Upper lobe of left lung (tissue), 6 donors: ENCODE results near the gene FOLR1. TPM values are rescaled to one million over a fixed set of nuclear protein-coding genes. Genes with fewer than 3 reads are reported as not detected.
"Not testable (repeated sequence)": the region's sequence is repeated elsewhere in the genome, so short reads cannot be mapped to it uniquely, and the experiment has no call there.

ENCODE experiments used
- ATAC-seq, 2 donors: fragments of 200-7000 bp; cut with Tn5 transposase; one replicate each; pipeline ENCODE4 v1.9.1; 2022; ENCODE audit warnings: mild to moderate bottlenecking in 2 of 2, moderate library complexity in 2 of 2; ENCODE audit not compliant: low FRiP score in 2 of 2
- DNase-seq, 2 donors: peaks; one replicate each; pipeline ENCODE4 v3.0.0-alpha.2; 2019 to 2020
- H3K27ac ChIP-seq, 4 donors: fragments of 200-600 bp; sonication (generic); one replicate each; pipeline ENCODE4 v1.5.1; 2016 to 2019
- H3K27me3 ChIP-seq, 4 donors: fragments of 200-600 bp; sonication (generic); one replicate each; pipeline ENCODE4 v1.5.1; 2017 to 2019
- H3K36me3 ChIP-seq, 4 donors: fragments of 200-600 bp; sonication (generic); one replicate each; pipeline ENCODE4 v1.5.1; 2016 to 2019
- H3K4me1 ChIP-seq, 4 donors: fragments of 200-600 bp; sonication (generic); one replicate each; pipeline ENCODE4 v1.5.1; 2018 to 2019
- H3K4me3 ChIP-seq, 4 donors: fragments of 200-600 bp; sonication (generic); one replicate each; pipeline ENCODE4 v1.5.1; 2017 to 2019; ENCODE audit warnings: mild to moderate bottlenecking in 2 of 4, moderate library complexity in 1 of 4
- H3K9me3 ChIP-seq, 4 donors: fragments of 200-600 bp; sonication (generic); one replicate each; pipeline ENCODE4 v1.5.1; 2018 to 2019
- EP300 ChIP-seq, 4 donors: sonication (generic); formaldehyde crosslinking; IDR thresholded peaks; one replicate each; pipeline ENCODE4 v1.5.1; 2017; ENCODE audit warnings: antibody characterized with exemption in 4 of 4, control low read depth in 2 of 4
- POLR2A ChIP-seq, 4 donors: fragments of 450-650 bp; IDR thresholded peaks; one replicate each; pipeline ENCODE4 v1.5.1; 2016 to 2017; ENCODE audit warnings: antibody characterized with exemption in 4 of 4, mild to moderate bottlenecking in 2 of 4
- POLR2AphosphoS5 ChIP-seq, 2 donors: sonication (generic); formaldehyde crosslinking; IDR thresholded peaks; one replicate each; pipeline ENCODE4 v1.5.1; 2017; ENCODE audit warnings: antibody characterized with exemption in 2 of 2
- WGBS, 2 donors: methylation state at CpG; one replicate each; pipeline ENCODE4 v1.1.5; 2017 to 2018; 5-methylcytosine and 5-hydroxymethylcytosine counted together
- total RNA-seq, 6 donors: library from RNA; depleted of rRNA in 4 of 6; stranded (reverse); fragments of >200 nt in 4 of 6; gene quantifications; one replicate each; pipeline versions ENCODE4 v1.1.0 to v1.2.1, GENCODE V29; 2016 to 2021
- TF ChIP-seq, protein P1 (sequence below), 6 experiments: fragments of 450-650 bp in 4 of 6; fragments of 200-600 bp in 2 of 6; sonication (generic) in 2 of 6; IDR thresholded peaks; one replicate each; pipeline ENCODE4 v1.5.1; 2016 to 2019; ENCODE audit warnings: antibody characterized with exemption in 6 of 6
- donor health status: DM: no; HTN: no; CAD: no; lungs with moderate emphysema.
- donor health status: DM: no; HTN: yes; CAD: no; lungs with severe emphysema.

Gene FOLR1
- total RNA-seq, 6 donors from 2014 or later, result 132 to 523 (median 171) TPM

DNA sequence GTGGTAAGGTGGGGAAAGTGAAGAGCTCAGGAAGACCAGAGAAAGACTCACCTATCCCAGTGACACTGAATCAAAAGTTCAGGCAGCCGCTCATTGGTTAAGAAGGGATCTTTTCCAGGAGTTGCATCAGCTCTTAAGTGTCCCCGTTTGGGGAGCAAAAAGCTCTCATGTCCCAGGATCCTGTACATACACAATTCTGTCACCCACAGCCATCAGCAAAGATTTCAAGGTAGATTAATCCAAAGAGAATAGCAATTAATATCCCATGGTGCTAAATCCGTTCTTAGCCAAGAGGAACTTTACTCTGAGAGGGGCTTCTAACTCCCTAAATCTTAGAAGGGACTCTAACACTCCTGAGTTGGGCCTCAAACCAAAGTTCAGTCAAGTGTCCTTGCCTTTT, 37.1 kb upstream of the FOLR1 start:
- no peaks in the 10 kb centered on the region for H3K27me3 ChIP-seq
- no peaks in the 10 kb centered on the region for H3K4me1 ChIP-seq
- TF ChIP-seq POLR2A (IDR thresholded peaks at IDR 0.05) (no peak), EP300 (IDR thresholded peaks at IDR 0.05) (no peak)
- no peaks in the 10 kb centered on the region for H3K9me3 ChIP-seq
- no peak for ATAC-seq
- no peak for DNase-seq
- no peaks in the 10 kb centered on the region for H3K36me3 ChIP-seq
- 84 to 86% methylated on average over 3 of the region's 3 CpGs for WGBS, 2 donors
- H3K4me3 ChIP-seq, result no peak overlapping the region
- no peak overlapping the region for H3K27ac ChIP-seq

GRCh38 chr11:72155751-72156150, 36.2 kb upstream of the FOLR1 start:
- ATAC-seq (no peak), DNase-seq (no peak)
- no peaks in the 10 kb centered on the region for H3K9me3 ChIP-seq
- H3K27me3 ChIP-seq, result no peaks in the 10 kb centered on the region
- no peaks in the 10 kb centered on the region for H3K36me3 ChIP-seq
- TF ChIP-seq, protein P1, sequence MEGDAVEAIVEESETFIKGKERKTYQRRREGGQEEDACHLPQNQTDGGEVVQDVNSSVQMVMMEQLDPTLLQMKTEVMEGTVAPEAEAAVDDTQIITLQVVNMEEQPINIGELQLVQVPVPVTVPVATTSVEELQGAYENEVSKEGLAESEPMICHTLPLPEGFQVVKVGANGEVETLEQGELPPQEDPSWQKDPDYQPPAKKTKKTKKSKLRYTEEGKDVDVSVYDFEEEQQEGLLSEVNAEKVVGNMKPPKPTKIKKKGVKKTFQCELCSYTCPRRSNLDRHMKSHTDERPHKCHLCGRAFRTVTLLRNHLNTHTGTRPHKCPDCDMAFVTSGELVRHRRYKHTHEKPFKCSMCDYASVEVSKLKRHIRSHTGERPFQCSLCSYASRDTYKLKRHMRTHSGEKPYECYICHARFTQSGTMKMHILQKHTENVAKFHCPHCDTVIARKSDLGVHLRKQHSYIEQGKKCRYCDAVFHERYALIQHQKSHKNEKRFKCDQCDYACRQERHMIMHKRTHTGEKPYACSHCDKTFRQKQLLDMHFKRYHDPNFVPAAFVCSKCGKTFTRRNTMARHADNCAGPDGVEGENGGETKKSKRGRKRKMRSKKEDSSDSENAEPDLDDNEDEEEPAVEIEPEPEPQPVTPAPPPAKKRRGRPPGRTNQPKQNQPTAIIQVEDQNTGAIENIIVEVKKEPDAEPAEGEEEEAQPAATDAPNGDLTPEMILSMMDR (IDR thresholded peaks at IDR 0.05), result no peak
- TF ChIP-seq POLR2A (IDR thresholded peaks at IDR 0.05) (no peak), EP300 (IDR thresholded peaks at IDR 0.05) (no peak), POLR2AphosphoS5 (IDR thresholded peaks at IDR 0.05) (no peak)
- no peak overlapping the region for H3K27ac ChIP-seq
- no peaks in the 10 kb centered on the region for H3K4me1 ChIP-seq
- H3K4me3 ChIP-seq, result no peak overlapping the region
- 90 to 91% methylated on average over 4 of the region's 4 CpGs for WGBS, 2 donors

DNA sequence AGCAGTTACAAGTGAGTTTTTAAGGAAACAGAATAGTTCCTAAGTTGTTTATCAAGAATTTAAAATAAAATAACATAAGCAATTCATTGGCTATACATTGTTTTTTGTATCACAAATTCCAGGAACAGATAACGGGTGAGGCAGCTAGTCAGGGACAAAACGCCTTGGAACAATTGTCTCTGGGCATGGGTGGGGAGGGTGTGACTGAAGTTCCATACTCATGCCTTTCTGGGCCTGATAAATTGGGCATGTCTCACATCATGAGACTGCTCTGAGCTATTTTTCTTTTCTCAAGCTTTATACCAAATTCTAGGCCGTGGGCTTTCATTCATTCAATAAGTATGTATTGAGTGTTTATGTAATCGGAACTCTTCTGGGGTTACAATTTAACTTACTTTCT, 34.8 kb upstream of the FOLR1 start:
- Histone ChIP-seq H3K4me1 (no peaks in the 10 kb centered on the region), H3K27ac (no peak overlapping the region), H3K36me3 (no peaks in the 10 kb centered on the region), H3K9me3 (no peaks in the 10 kb centered on the region), H3K27me3 (no peaks in the 10 kb centered on the region), H3K4me3 (no peak overlapping the region)
- TF ChIP-seq POLR2A (IDR thresholded peaks at IDR 0.05) (no peak), EP300 (IDR thresholded peaks at IDR 0.05) (no peak), POLR2AphosphoS5 (IDR thresholded peaks at IDR 0.05) (no peak)
- TF ChIP-seq, protein P1 (IDR thresholded peaks at IDR 0.05), result no peak
- 67 to 74% methylated on average over 4 of the region's 4 CpGs for WGBS, 2 donors
- DNase-seq, result no peak
- no peak for ATAC-seq

- no peak for DNase-seq
- TF ChIP-seq POLR2A (IDR thresholded peaks at IDR 0.05) (no peak), EP300 (IDR thresholded peaks at IDR 0.05) (no peak), POLR2AphosphoS5 (IDR thresholded peaks at IDR 0.05) (no peak)
- TF ChIP-seq, protein P1 (IDR thresholded peaks at IDR 0.05), result no peak
- Histone ChIP-seq H3K27ac (no peak overlapping the region), H3K4me3 (no peak overlapping the region), H3K9me3 (no peaks in the 10 kb centered on the region), H3K27me3 (no peaks in the 10 kb centered on the region), H3K4me1 (peaks cover 0 to 3% (median 0%) of the 10 kb centered on the region in 4 donors), H3K36me3 (no peaks in the 10 kb centered on the region)
- 87 to 88% methylated on average over 2 of the region's 2 CpGs for WGBS, 2 donors
- ATAC-seq, result no peak
Observed at GRCh38 chr11:72160319-72160718, 31.6 kb upstream of the FOLR1 start.

GRCh38 chr11:72162891-72163492, 28.9 kb upstream of the FOLR1 start:
- ATAC-seq (no peak), DNase-seq (no peak)
- H3K4me1 ChIP-seq, result peaks cover 0 to 3% (median 0%) of the 10 kb centered on the region in 4 donors
- 79 to 81% methylated on average over 16 of the region's 16 CpGs for WGBS, 2 donors
- H3K9me3 ChIP-seq, result no peaks in the 10 kb centered on the region
- TF ChIP-seq EP300 (IDR thresholded peaks at IDR 0.05) (no peak), POLR2A (IDR thresholded peaks at IDR 0.05) (no peak), POLR2AphosphoS5 (IDR thresholded peaks at IDR 0.05) (no peak)
- TF ChIP-seq, protein P1 (IDR thresholded peaks at IDR 0.05), result no peak
- H3K27ac ChIP-seq, result no peak overlapping the region
- H3K4me3 ChIP-seq, result no peak overlapping the region
- no peaks in the 10 kb centered on the region for H3K27me3 ChIP-seq
- no peaks in the 10 kb centered on the region for H3K36me3 ChIP-seq

GRCh38 chr11:72164187-72164586, 27.8 kb upstream of the FOLR1 start:
- not testable (repeated sequence) for DNase-seq, H3K4me3 ChIP-seq, H3K27me3 ChIP-seq, ATAC-seq, H3K36me3 ChIP-seq, H3K4me1 ChIP-seq, H3K27ac ChIP-seq, H3K9me3 ChIP-seq
- WGBS, 2 donors, result 50 to 96% methylated on average over 2 of the region's 3 CpGs

DNA sequence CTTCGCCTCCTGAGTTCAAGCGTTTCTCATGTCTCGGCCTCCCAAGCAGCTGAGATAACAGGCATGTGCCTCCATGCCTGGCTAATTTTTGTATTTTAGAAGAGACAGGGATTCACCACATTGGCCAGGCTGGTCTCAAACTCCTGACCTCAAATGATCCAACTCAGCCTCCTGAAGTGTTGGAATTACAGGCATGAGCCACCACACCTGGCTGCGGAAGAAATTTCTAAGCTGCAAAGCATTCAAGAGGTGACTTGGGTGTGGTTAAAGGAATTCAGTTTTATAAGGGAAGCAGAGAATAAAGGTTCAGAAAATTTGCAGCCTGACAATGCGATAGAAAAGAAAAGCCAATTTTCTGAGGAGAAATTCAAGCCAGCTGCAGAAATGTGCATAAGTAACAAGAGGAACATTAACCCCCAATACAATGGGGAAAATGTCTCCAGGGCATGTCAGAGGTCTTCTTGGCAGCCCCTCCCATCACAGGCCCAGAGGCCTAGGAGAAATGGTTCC, 22.8 kb upstream of the FOLR1 start:
- WGBS, 2 donors, result 86 to 94% methylated on average over 5 of the region's 5 CpGs
- H3K9me3 ChIP-seq, H3K27ac ChIP-seq, ATAC-seq, H3K27me3 ChIP-seq, H3K36me3 ChIP-seq, H3K4me3 ChIP-seq, H3K4me1 ChIP-seq, DNase-seq: not testable (repeated sequence)

- 80 to 100% methylated on average over 1 to 3 of the region's 3 CpGs for WGBS, 2 donors
- DNase-seq, H3K36me3 ChIP-seq, H3K9me3 ChIP-seq, H3K4me3 ChIP-seq, H3K27me3 ChIP-seq, H3K27ac ChIP-seq, H3K4me1 ChIP-seq, ATAC-seq: not testable (repeated sequence)
Observed at GRCh38 chr11:72169754-72170153, 22.2 kb upstream of the FOLR1 start.
